Breast epithelium (tissue), 3 donors: Measurements from ENCODE around the gene HOXB5.

ENCODE experiments used
- POLR2A ChIP-seq: fragments of 450-650 bp; IDR thresholded peaks from one replicate; pipeline ENCODE4 v1.6.1; 2016; ENCODE audit warnings: antibody characterized with exemption, mild to moderate bottlenecking, moderate library complexity
- TF ChIP-seq, protein P1 (sequence below), 3 donors: fragments of 450-650 bp; IDR thresholded peaks; one replicate each; pipeline ENCODE4 v1.5.1; 2016 to 2017; ENCODE audit warnings: antibody characterized with exemption in 3 of 3, mild to moderate bottlenecking in 3 of 3, moderate library complexity in 3 of 3

DNA sequence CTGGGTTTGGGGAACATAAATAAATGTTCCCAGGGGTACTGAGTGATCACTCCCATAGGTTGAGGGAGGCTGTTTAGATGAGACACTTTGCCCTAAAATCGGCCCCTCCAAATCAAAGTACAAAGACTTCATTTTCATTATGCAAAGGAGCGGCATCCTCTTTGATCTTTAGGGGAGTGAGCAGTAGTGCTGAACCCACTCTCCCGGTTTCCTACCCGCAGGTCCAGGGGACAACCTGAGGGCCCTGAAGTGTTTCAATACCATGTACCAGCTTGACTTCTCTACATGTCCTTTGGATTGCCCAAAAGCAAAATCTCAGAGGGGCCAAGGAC is 7.6 kb upstream of the HOXB5 start:
- TF ChIP-seq POLR2A = no peak
- TF ChIP-seq, protein P1, sequence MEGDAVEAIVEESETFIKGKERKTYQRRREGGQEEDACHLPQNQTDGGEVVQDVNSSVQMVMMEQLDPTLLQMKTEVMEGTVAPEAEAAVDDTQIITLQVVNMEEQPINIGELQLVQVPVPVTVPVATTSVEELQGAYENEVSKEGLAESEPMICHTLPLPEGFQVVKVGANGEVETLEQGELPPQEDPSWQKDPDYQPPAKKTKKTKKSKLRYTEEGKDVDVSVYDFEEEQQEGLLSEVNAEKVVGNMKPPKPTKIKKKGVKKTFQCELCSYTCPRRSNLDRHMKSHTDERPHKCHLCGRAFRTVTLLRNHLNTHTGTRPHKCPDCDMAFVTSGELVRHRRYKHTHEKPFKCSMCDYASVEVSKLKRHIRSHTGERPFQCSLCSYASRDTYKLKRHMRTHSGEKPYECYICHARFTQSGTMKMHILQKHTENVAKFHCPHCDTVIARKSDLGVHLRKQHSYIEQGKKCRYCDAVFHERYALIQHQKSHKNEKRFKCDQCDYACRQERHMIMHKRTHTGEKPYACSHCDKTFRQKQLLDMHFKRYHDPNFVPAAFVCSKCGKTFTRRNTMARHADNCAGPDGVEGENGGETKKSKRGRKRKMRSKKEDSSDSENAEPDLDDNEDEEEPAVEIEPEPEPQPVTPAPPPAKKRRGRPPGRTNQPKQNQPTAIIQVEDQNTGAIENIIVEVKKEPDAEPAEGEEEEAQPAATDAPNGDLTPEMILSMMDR (IDR thresholded peaks at IDR 0.05) = no peak
